HepG2 (cell line): Measurements from ENCODE around the gene RPS6KA3. TPM values are rescaled to one million over a fixed set of nuclear protein-coding genes. Genes with fewer than 3 reads are reported as not detected.

ENCODE experiments used
- CHCHD3 ChIP-seq: sonication (generic); formaldehyde crosslinking; IDR thresholded peaks from 2 replicates; pipeline ENCODE4 v1.8.0; 2022; ENCODE audit warnings: mild to moderate bottlenecking, missing genetic modification reagents, moderate library complexity
- MAFK ChIP-seq, 2 experiments: IDR thresholded peaks in 1 of 2; conservative IDR thresholded peaks in 1 of 2; 2 replicates each; pipeline ENCODE4 v1.6.1; 2011; ENCODE audit warnings: improper control_type of control experiment in 2 of 2, low read length in 2 of 2
- NFATC3 ChIP-seq: sonication (generic); formaldehyde crosslinking; IDR thresholded peaks from 2 replicates; pipeline ENCODE4 v1.5.1; 2020; ENCODE audit warnings: mild to moderate bottlenecking, missing genetic modification reagents
- ZNF354B ChIP-seq: sonication (generic); formaldehyde crosslinking; IDR thresholded peaks from 2 replicates; pipeline ENCODE4 v1.8.0; 2022; ENCODE audit warnings: mild to moderate bottlenecking, missing genetic modification reagents
- polyA plus RNA-seq, 8 experiments: library from polyadenylated mRNA; depleted of rRNA in 3 of 8; stranded (reverse) in 7 of 8; unstranded in 1 of 8; fragments of >200 nt; fragmentation: Illumina TruSeq in 4 of 8; extraction: Trizol in 4 of 8; gene quantifications; 2 replicates each; pipeline versions ENCODE4 v1.2.1 to v1.2.3, GENCODE V29; 2011 to 2016; ENCODE audit warnings: low read depth in 4 of 8, missing spikeins in 1 of 8, mixed read lengths in 1 of 8; ENCODE audit not compliant: insufficient read depth in 1 of 8
- total RNA-seq, 5 experiments: library from RNA; depleted of rRNA; stranded (reverse); fragments of >200 nt; fragmentation: Illumina TruSeq; extraction: Trizol; gene quantifications; 2 replicates each; pipeline ENCODE4 v1.2.3, GENCODE V29; 2016; ENCODE audit warnings: low read depth in 1 of 5
- TF ChIP-seq, protein P1 (sequence below): fragments of 450-650 bp; IDR thresholded peaks from 2 replicates; pipeline ENCODE4 v1.6.1; 2017; ENCODE audit warnings: mild to moderate bottlenecking
- TF ChIP-seq, protein P2 (sequence below), 2 experiments: sonication (generic) in 1 of 2; formaldehyde crosslinking in 1 of 2; IDR thresholded peaks; 2 replicates each; pipeline versions ENCODE4 v1.5.1 to v1.6.1; 2011 to 2020; ENCODE audit warnings: borderline replicate concordance in 1 of 2, low read depth in 1 of 2, low read length in 1 of 2, mild to moderate bottlenecking in 1 of 2, missing genetic modification reagents in 1 of 2, moderate library complexity in 1 of 2
- TF ChIP-seq, protein P3 (sequence below): sonication (generic); formaldehyde crosslinking; IDR thresholded peaks from 2 replicates; pipeline ENCODE4 v1.5.0; 2020; ENCODE audit warnings: missing genetic modification reagents

The RPS6KA3 gene
- total and polyA plus RNA-seq, 2 of the 13 experiments (the other 11 are each of a cell fraction or from before 2014, with no cell fraction given): 314 to 357 TPM

DNA sequence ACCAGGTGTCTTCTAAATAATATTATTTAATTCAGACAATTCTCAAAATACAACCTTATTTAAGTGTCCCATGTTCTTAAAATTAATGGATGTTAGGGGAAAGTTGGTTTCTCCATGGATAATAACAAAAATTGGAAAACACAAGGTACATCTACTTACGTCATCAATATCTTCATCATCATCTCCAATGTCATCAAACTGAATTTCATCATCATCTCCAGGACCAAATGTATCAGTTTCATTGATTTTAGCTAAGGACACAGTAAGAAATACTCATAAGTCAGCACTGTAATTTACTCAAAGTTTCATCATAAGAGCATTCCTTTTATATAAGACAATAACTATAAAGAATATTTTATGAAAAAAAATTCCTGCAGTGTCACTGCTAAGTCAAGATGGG, 136.4 kb downstream of the RPS6KA3 start (continued):
- TF ChIP-seq, protein P1, sequence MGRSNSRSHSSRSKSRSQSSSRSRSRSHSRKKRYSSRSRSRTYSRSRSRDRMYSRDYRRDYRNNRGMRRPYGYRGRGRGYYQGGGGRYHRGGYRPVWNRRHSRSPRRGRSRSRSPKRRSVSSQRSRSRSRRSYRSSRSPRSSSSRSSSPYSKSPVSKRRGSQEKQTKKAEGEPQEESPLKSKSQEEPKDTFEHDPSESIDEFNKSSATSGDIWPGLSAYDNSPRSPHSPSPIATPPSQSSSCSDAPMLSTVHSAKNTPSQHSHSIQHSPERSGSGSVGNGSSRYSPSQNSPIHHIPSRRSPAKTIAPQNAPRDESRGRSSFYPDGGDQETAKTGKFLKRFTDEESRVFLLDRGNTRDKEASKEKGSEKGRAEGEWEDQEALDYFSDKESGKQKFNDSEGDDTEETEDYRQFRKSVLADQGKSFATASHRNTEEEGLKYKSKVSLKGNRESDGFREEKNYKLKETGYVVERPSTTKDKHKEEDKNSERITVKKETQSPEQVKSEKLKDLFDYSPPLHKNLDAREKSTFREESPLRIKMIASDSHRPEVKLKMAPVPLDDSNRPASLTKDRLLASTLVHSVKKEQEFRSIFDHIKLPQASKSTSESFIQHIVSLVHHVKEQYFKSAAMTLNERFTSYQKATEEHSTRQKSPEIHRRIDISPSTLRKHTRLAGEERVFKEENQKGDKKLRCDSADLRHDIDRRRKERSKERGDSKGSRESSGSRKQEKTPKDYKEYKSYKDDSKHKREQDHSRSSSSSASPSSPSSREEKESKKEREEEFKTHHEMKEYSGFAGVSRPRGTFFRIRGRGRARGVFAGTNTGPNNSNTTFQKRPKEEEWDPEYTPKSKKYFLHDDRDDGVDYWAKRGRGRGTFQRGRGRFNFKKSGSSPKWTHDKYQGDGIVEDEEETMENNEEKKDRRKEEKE: no peak
- TF ChIP-seq MAFK (conservative IDR thresholded peaks at IDR 0.05 in 1 of 2, IDR thresholded peaks at IDR 0.05 in 1 of 2; ENCODE audit: low read length in 2 of 2) (no peak), ZNF354B (CRISPR knock-in tag) (no peak), CHCHD3 (no peak), NFATC3 (no peak)
- TF ChIP-seq, protein P2, sequence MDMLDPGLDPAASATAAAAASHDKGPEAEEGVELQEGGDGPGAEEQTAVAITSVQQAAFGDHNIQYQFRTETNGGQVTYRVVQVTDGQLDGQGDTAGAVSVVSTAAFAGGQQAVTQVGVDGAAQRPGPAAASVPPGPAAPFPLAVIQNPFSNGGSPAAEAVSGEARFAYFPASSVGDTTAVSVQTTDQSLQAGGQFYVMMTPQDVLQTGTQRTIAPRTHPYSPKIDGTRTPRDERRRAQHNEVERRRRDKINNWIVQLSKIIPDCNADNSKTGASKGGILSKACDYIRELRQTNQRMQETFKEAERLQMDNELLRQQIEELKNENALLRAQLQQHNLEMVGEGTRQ (IDR thresholded peaks at IDR 0.05; ENCODE audit: low read depth, low read length): no peak
- TF ChIP-seq, protein P2 (CRISPR knock-in tag; IDR thresholded peaks at IDR 0.05; ENCODE audit: borderline replicate concordance): no peak
- TF ChIP-seq, protein P3, sequence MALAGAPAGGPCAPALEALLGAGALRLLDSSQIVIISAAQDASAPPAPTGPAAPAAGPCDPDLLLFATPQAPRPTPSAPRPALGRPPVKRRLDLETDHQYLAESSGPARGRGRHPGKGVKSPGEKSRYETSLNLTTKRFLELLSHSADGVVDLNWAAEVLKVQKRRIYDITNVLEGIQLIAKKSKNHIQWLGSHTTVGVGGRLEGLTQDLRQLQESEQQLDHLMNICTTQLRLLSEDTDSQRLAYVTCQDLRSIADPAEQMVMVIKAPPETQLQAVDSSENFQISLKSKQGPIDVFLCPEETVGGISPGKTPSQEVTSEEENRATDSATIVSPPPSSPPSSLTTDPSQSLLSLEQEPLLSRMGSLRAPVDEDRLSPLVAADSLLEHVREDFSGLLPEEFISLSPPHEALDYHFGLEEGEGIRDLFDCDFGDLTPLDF (CRISPR knock-in tag): no peak
